GM21360 (cell line): Measurements from ENCODE around the gene ADGRD1.

ENCODE experiments used
- ATAC-seq: cut with Tn5 transposase; IDR thresholded peaks from one replicate; pipeline ENCODE4 v1.9.1; 2021; ENCODE audit warnings: mild to moderate bottlenecking, moderate library complexity; ENCODE audit not compliant: unreplicated experiment

ADGRD1 gene

GRCh38 chr12:131085816-131086591 lies 132.3 kb downstream of the ADGRD1 start:
- ATAC-seq, result no peak

- no peak for ATAC-seq
Observed at GRCh38 chr12:131087302-131087818, 133.7 kb downstream of the ADGRD1 start.

- ATAC-seq, result no peak
Observed at GRCh38 chr12:131087991-131088700, 134.4 kb downstream of the ADGRD1 start.

- no peak for ATAC-seq
Observed at GRCh38 chr12:131088701-131089530, 135.2 kb downstream of the ADGRD1 start.

GRCh38 chr12:131089531-131090273 lies 136.0 kb downstream of the ADGRD1 start:
- ATAC-seq, result no peak

GRCh38 chr12:131090274-131091210 lies 136.8 kb downstream of the ADGRD1 start:
- ATAC-seq, result no peak

GRCh38 chr12:131091413-131091975 lies 137.8 kb downstream of the ADGRD1 start:
- ATAC-seq, result no peak

GRCh38 chr12:131091976-131092691 lies 138.4 kb downstream of the ADGRD1 start:
- ATAC-seq, result no peak

GRCh38 chr12:131092901-131093603 lies 139.3 kb downstream of the ADGRD1 start:
- ATAC-seq, result peak; percentile 67

- ATAC-seq, result no peak
Observed at GRCh38 chr12:131093604-131093955, 139.9 kb downstream of the ADGRD1 start.

GRCh38 chr12:131093971-131094830 lies 140.5 kb downstream of the ADGRD1 start:
- no peak for ATAC-seq

- ATAC-seq, result no peak
Observed at GRCh38 chr12:131094831-131095805, 141.4 kb downstream of the ADGRD1 start.

- no peak for ATAC-seq
Observed at GRCh38 chr12:131095826-131096680, 142.3 kb downstream of the ADGRD1 start.

- ATAC-seq, result no peak
Observed at GRCh38 chr12:131096681-131097181, 143.0 kb downstream of the ADGRD1 start.
